Osteoblast (primary cell): ENCODE measurements around the gene UBE2D2. TPM values are rescaled to one million over a fixed set of nuclear protein-coding genes. Genes with fewer than 3 reads are reported as not detected.

Source experiments
- DNase-seq: peaks from one replicate; pipeline ENCODE4 v3.0.0; 2011; ENCODE audit warnings: low spot score, mixed read lengths; ENCODE audit not compliant: insufficient read length; ENCODE audit errors: missing footprints
- H2AFZ ChIP-seq: 2 replicates; pipeline ENCODE4 v1.6.0; 2011; ENCODE audit warnings: mild to moderate bottlenecking, low read length
- H3K27ac ChIP-seq: 2 replicates; pipeline ENCODE4 v1.5.1; 2011; ENCODE audit warnings: mild to moderate bottlenecking, low read depth, low read length, moderate library complexity
- H3K27me3 ChIP-seq: 2 replicates; pipeline ENCODE4 v1.6.0; 2012; ENCODE audit warnings: mild to moderate bottlenecking, control low read depth, inconsistent platforms, low read length, moderate library complexity; ENCODE audit not compliant: insufficient read depth
- H3K36me3 ChIP-seq: 2 replicates; pipeline ENCODE4 v1.5.1; 2011; ENCODE audit warnings: mild to moderate bottlenecking, low read length, control low read depth, moderate library complexity; ENCODE audit not compliant: insufficient read depth
- H3K4me1 ChIP-seq: 2 replicates; pipeline ENCODE4 v1.5.1; 2011; ENCODE audit warnings: mild to moderate bottlenecking, low read length, control low read depth, moderate library complexity; ENCODE audit not compliant: insufficient read depth
- H3K4me2 ChIP-seq: 2 replicates; pipeline ENCODE4 v1.6.0; 2011; ENCODE audit warnings: mild to moderate bottlenecking, low read length; ENCODE audit not compliant: insufficient read depth
- H3K4me3 ChIP-seq: fragments of 200-600 bp; sonication (generic); 3 replicates; pipeline ENCODE4 v1.5.1; 2012; ENCODE audit warnings: mild to moderate bottlenecking, low read length, inconsistent platforms; ENCODE audit not compliant: insufficient read depth
- H3K79me2 ChIP-seq: 2 replicates; pipeline ENCODE4 v1.6.0; 2012; ENCODE audit warnings: mild to moderate bottlenecking, low read length, control low read depth, inconsistent platforms; ENCODE audit not compliant: insufficient read depth
- H3K9me3 ChIP-seq: 2 replicates; pipeline ENCODE4 v1.5.1; 2011; ENCODE audit warnings: low read depth, low read length, control low read depth
- H4K20me1 ChIP-seq: 2 replicates; pipeline ENCODE4 v1.6.0; 2012; ENCODE audit warnings: mild to moderate bottlenecking, low read length, control low read depth; ENCODE audit not compliant: insufficient read depth
- total RNA-seq: library from RNA; depleted of rRNA; stranded (reverse); fragments of >200 nt; gene quantifications from 2 replicates; pipeline ENCODE4 v1.2.3, GENCODE V29; 2012
- TF ChIP-seq, protein P1 (sequence below): IDR thresholded peaks from 2 replicates; pipeline ENCODE4 v1.5.1; 2011; ENCODE audit warnings: mild to moderate bottlenecking, low read depth, low read length, moderate library complexity; ENCODE audit errors: extremely low read depth

UBE2D2 gene
- total RNA-seq, 1 donor = 52.8 TPM

DNA sequence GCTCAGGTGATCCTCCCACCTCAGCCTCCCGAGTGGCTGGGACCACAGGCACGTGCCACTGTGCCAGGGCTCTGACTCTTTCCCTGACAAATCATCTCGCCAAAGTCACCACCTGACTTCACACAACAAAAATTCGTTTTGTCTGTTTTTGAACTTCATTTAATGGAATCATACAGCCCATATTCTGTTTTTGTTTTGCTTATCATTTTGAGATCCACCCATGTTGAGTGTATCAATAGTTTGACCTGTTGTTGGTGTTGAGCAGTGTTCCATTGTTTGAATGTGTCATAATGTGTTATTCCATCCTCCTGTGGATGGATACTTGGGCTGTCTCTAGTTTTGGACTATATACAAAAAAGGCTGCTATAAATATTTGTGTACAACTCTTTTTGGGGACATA, 6.9 kb upstream of the UBE2D2 start:
- no peak overlapping the region for H3K27ac ChIP-seq
- TF ChIP-seq, protein P1, sequence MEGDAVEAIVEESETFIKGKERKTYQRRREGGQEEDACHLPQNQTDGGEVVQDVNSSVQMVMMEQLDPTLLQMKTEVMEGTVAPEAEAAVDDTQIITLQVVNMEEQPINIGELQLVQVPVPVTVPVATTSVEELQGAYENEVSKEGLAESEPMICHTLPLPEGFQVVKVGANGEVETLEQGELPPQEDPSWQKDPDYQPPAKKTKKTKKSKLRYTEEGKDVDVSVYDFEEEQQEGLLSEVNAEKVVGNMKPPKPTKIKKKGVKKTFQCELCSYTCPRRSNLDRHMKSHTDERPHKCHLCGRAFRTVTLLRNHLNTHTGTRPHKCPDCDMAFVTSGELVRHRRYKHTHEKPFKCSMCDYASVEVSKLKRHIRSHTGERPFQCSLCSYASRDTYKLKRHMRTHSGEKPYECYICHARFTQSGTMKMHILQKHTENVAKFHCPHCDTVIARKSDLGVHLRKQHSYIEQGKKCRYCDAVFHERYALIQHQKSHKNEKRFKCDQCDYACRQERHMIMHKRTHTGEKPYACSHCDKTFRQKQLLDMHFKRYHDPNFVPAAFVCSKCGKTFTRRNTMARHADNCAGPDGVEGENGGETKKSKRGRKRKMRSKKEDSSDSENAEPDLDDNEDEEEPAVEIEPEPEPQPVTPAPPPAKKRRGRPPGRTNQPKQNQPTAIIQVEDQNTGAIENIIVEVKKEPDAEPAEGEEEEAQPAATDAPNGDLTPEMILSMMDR = no peak
- no peaks in the 10 kb centered on the region for H3K79me2 ChIP-seq
- H3K9me3 ChIP-seq = no peaks in the 10 kb centered on the region
- no peaks in the 10 kb centered on the region for H3K27me3 ChIP-seq
- DNase-seq = peak; percentile 54
- no peak overlapping the region for H2AFZ ChIP-seq
- H3K4me1 ChIP-seq = no peaks in the 10 kb centered on the region
- H4K20me1 ChIP-seq = no peaks in the 10 kb centered on the region
- no peak overlapping the region for H3K4me2 ChIP-seq
- no peak overlapping the region for H3K4me3 ChIP-seq
- no peaks in the 10 kb centered on the region for H3K36me3 ChIP-seq

DNA sequence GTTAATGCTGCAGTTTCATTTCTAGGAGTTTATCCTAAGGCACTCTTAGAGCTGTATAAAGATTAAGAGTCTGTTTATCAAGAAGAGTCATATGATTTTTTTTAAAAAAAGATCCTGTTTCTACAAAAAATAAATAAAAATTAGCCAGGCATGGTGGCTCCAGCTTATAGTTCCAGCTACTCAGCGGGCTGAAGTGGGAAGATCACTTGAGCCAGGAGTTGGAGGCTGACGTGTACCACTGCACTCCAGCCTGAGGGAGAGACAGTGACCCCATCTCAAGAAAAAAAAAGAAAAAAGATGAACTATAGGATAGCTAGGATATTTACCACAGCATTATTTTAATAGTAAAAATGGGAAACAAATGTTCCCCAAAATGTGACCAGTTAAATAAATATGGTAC, 3.3 kb upstream of the UBE2D2 start:
- Histone ChIP-seq H3K79me2 (peaks cover 14% of the 10 kb centered on the region), H4K20me1 (peaks cover 2% of the 10 kb centered on the region), H3K27ac (no peak overlapping the region), H3K4me1 (peaks cover 8% of the 10 kb centered on the region), H3K9me3 (no peaks in the 10 kb centered on the region), H3K4me2 (no peak overlapping the region), H3K36me3 (no peaks in the 10 kb centered on the region), H3K4me3 (no peak overlapping the region), H3K27me3 (no peaks in the 10 kb centered on the region), H2AFZ (no peak overlapping the region)
- no peak for DNase-seq
- TF ChIP-seq, protein P1 = no peak

DNA sequence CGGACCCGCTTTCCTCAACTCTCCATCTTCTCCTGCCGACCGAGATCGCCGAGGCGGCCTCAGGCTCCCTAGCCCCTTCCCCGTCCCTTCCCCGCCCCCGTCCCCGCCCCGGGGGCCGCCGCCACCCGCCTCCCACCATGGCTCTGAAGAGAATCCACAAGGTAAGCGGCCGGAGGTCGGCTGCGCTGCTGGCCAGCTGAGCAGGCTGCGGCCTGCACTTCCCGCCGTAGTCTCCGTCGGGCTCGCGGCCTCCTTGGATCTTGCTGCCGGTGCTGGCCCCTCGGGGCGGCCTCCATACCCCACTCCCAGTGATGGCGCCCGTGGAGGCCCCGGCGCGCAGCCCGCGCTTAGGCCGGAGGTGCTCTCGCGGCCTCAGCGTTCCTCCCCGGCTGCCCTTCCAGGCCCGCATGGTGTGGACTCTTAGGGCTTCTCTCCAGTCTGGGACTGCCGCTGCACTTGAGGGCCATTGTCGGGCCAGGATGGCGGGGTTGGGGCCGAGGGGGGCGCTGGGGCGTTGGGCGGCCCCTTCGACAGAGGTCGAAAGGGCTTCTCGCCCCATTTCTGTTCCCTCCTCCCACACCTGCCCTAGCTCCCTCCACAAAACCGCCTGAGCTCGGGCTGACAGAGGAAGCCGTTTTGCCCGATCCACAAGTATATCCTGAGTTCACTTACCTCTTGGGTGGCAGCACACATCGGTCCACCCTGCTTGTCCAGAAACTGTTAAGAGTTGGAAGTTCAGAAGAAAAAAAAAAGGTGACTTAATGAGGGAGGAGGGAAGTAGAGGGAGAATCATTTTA, 714 bp downstream of the UBE2D2 start:
- H3K36me3 ChIP-seq = no peaks in the 10 kb centered on the region
- H3K4me2 ChIP-seq = peak overlapping the region; percentile 98
- H3K4me3 ChIP-seq = peak overlapping the region; percentile 88
- no peaks in the 10 kb centered on the region for H3K9me3 ChIP-seq
- TF ChIP-seq, protein P1 = no peak
- H3K4me1 ChIP-seq = peaks cover 30% of the 10 kb centered on the region
- peak overlapping the region; percentile 74 for H2AFZ ChIP-seq
- DNase-seq = peak; percentile 92
- peak overlapping the region; percentile 90 for H3K27ac ChIP-seq
- peaks cover 31% of the 10 kb centered on the region for H4K20me1 ChIP-seq
- peaks cover 55% of the 10 kb centered on the region for H3K79me2 ChIP-seq
- H3K27me3 ChIP-seq = no peaks in the 10 kb centered on the region

DNA sequence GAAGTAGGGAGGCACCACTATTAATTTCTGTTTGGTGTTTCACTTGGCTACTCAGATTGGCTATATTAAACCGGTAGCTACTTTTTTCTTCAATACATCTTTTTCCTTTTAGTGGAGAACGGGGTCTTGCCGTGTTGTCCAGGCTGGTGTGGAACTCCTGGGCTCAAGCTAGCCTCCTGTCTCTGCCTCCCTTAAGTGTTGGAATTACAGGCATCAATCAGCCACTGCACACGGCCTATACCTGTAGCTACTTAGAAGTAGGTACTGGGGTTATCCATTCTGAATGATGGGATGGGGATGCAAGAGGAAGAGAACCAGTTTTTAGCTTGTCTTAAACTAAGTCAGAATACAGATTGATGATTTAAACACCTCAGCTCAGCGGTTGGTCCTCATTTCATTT, 1.7 kb downstream of the UBE2D2 start:
- Histone ChIP-seq H4K20me1 (peaks cover 35% of the 10 kb centered on the region), H2AFZ (no peak overlapping the region), H3K4me1 (peaks cover 30% of the 10 kb centered on the region), H3K9me3 (no peaks in the 10 kb centered on the region), H3K27ac (no peak overlapping the region), H3K79me2 (peaks cover 65% of the 10 kb centered on the region), H3K27me3 (no peaks in the 10 kb centered on the region), H3K4me3 (peak overlapping the region; percentile 88), H3K36me3 (no peaks in the 10 kb centered on the region), H3K4me2 (peak overlapping the region; percentile 98)
- no peak for DNase-seq
- TF ChIP-seq, protein P1 = no peak
